ENCODE data around the gene DNAAF9.
"Not testable (repeated sequence)": the region's sequence is repeated elsewhere in the genome, so short reads cannot be mapped to it uniquely, and the experiment has no call there.

DNAAF9 gene

DNA sequence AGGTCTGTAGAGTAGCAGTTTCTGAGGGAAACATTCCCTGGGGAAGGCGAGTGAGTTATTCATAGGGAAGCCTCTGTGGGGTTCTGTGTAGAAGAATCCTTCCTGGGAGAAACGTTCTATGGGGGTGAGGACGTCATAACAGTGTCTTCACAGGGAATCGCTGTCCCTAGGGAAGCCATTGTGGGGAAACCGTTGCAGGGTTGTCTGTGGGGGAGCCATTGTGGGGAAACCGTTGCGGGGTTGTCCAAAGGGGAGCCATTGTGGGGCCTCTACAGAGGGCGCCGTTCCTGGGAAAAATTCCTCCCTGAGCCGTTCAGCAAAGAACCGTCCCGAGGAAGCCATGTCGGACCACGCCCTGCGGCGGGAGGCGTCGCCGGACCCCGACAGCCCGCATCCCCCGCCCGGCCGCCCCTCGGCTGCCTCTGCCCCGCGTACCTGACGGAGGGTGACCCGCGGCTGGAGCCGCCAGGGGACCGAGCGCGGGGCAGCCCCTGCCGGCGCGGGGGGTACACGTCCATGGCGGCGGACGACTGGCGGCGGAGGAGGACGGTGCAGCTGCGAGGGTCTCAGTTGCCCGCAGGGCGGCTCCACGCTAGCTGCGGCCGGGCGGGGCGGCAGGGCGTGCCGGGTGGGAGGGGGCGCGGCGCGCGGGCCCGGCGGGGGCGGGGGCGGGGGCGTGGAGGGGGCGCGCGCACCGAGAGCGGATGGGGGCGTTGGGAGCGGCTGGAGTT lies at the start of gene DNAAF9:
TSS of gene DNAAF9 (minus strand) at position 630 of the 731 bp plus-strand sequence. CDS start at position 518, 112 bp downstream.
- DNase-seq (ENCODE audit: low spot score): peak; percentile 64

- no peak for DNase-seq (ENCODE audit: low spot score)
These were observed 49.2 kb upstream of the DNAAF9 start for GRCh38 chr20:3456648-3457047.

GRCh38 chr20:3454831-3455230 lies 47.4 kb upstream of the DNAAF9 start:
- no peak for DNase-seq (ENCODE audit: low spot score)

DNA sequence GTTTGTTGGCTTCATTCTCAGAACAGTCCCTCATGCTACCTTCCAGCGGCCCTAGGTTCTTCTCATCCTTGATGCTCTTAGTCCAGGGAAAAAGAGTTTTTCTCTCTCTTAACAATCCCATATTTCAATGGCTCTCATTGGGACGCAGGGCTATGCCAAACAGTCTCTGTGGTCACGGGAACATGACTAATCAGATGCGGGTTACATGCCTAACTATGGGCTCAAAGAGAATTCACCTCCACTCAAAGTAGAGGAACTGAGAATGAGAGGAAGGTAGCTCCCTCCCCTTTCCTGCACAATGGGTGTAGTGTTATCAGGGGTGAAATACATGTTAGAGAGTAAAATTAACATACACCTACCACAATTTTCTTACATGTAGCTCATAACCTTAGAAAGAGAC lies 45.2 kb upstream of the DNAAF9 start:
- DNase-seq (ENCODE audit: low spot score): no peak

DNA sequence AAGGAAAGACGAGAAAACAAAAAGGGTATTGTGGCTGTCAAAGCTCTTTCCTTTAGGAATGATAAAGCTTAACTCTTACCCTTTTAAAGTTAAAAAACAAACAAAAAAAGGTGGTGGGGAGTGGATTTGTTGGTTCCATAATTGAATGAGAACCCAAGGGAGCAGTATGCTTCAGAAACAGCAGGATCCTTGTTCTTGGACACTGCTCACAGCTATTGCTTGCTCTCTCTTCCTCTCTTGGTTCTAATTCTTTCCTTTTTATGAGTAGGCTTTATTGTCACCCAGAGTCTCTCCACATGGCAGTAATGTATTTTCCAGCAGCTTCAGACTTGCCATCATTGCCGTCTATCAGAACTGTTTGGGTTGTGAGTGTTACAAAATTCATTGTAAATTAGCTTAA lies 44.7 kb upstream of the DNAAF9 start:
- no peak for DNase-seq (ENCODE audit: low spot score)

DNA sequence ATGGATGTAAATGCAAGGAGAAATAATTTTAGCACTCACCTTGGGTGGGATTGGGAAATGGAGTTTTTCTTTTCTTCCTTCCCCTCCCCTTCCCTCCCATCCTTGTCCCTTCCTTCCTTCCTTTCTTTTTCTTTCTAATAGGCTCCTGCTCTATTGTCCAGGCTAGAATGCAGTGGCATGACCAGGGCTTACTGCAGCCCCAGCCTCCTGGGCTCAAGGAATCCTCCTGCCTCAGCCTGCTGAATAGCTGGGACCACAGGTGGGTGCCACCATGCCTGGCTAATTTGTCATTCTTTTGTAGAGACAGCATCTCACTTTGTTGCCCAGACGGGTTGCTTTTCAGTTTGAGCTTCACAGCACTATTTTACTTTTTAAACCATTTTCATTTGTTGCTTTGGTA lies 41.9 kb upstream of the DNAAF9 start:
- DNase-seq (ENCODE audit: low spot score): no peak

GRCh38 chr20:3447321-3447720 lies 39.9 kb upstream of the DNAAF9 start:
- no peak for DNase-seq (ENCODE audit: low spot score)

DNA sequence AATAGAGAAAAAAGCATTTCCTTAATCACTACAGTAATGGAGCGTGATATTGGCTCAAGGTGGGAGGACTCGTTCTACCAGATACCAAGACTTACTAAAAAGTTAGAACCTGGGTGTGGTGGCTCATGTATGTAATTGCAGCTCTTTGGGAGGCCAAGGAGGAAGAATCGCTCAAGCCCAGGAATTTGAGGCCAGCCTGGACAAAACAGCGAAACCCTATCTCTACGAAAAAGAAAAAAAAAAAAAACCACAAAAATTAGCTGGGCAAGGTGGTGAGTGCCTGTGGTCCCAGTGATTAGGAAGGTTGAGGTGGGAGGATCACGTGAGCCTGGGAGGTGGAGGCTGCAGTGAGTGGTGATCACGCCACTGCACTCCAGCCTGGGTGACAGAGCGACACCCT lies 39.3 kb upstream of the DNAAF9 start:
- no peak for DNase-seq (ENCODE audit: low spot score)

DNA sequence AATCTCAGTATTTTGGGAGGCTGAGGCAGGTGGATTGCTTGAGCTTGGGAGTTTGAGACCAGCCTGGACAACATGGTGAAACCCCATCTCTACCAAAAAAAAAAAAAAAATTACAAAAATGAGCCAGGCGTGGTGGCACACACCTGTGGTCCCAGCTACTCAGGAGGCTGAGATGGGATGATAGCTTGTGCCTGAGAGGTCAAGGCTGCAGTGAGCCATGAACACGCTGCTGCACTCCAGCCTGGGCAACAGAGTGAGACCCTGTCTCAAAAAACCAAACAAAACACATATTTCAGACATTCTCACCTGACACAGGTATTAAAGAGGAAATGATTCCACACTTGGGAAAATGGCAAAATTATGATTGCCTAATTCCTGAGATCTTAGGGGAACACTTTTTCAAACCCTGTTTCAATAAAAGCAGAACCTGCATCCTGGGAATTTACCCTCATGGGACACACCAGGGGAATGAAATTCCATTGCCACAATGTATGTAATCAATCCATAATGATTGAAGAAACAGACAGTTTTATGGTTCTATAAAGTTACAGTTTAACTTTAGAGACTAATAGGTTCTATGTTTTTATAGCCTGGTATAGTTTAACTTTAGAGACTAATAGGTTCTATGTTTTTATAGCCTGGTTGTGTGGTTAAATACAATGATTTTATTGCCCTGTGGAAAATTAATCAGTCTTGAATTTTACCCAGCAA lies 29.6 kb upstream of the DNAAF9 start:
- DNase-seq (ENCODE audit: low spot score): no peak

DNA sequence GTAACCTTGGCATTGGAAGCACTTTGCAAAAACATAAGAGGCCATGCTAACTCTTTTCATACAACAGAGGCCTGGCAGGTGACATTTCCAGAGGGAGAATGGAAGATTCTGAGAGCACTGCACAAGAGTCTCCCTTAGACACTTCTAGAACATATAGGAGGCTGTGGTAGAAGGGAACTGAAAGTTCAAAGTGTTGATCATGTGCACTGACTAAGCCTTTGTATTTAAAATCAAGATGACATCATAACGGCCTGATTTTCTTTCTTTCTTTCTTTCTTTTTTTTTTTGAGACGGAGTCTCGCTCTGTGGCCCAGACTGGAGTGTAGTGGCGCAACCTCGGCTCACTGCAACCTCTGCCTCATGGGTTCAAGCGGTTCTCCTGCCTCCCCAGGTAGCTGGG lies 26.8 kb upstream of the DNAAF9 start:
- DNase-seq (ENCODE audit: low spot score): no peak

GRCh38 chr20:3433744-3434143 lies 26.3 kb upstream of the DNAAF9 start:
- no peak for DNase-seq (ENCODE audit: low spot score)

DNA sequence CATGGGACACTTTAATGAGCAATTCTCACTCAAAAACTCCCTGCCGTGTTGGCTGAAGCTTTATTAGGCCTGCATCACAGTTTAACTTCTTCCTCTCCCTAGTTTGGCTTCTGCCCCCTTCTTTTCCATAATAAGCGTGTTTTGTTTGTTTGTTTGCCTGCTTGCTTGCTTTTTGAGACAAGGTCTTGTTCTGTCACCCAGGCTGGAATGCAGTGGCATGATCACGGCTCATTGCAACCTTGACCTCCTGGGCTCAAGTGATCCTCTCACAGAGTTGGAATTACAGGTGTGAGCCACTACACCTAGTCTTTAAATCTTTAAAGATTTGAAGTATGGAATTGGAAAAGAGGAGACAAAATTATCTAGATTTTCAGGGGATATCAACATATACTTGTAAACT lies 25.4 kb upstream of the DNAAF9 start:
- DNase-seq (ENCODE audit: low spot score): no peak

DNA sequence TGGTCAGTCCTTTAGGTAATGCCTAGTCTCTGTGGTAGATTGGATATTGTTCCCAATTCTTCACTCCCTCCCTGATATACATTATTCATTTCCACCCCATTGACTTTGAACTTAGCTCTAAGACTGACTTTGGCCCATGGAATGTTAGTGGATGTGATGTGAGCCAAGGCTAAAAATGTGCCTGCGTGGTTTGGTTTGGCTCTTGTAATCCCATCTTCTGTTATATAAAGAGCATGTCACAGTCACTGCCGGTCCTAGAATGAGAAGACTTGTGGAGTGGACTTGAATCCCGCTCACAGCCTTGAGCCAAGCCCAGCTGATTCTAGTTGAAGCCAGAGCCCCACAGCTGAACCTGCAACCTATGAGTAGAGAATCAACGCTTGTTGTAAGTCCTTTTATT lies 23.6 kb upstream of the DNAAF9 start:
- no peak for DNase-seq (ENCODE audit: low spot score)

- DNase-seq (ENCODE audit: low spot score): no peak
These were observed 23.1 kb upstream of the DNAAF9 start for GRCh38 chr20:3430376-3431069.

DNA sequence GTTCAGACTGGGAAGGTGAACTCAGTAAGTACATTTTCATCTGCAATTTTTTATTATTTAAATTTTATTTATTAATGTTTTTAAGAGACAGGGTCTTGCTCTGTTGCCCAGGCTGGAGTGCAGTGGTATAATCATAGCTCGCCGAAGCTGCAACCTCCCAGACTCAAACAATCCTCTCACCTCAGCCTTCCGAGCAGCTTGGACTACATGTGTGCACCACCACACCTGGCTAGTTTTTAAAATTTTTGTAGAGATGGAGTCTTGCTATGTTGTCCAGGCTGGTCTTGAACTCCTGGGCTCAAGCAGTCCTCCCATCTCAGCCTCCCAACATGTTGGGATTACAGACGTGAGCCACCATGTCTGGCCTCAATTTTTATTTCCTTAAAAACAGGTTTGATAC lies 19.3 kb upstream of the DNAAF9 start:
- DNase-seq (ENCODE audit: low spot score): not testable (repeated sequence)

GRCh38 chr20:3423126-3423525 lies 15.7 kb upstream of the DNAAF9 start:
- no peak for DNase-seq (ENCODE audit: low spot score)

- no peak for DNase-seq (ENCODE audit: low spot score)
These were observed 14.5 kb upstream of the DNAAF9 start for GRCh38 chr20:3421985-3422384.

- peak; percentile 56 for DNase-seq (ENCODE audit: low spot score)
These were observed 12.8 kb upstream of the DNAAF9 start for GRCh38 chr20:3420211-3420707.

DNA sequence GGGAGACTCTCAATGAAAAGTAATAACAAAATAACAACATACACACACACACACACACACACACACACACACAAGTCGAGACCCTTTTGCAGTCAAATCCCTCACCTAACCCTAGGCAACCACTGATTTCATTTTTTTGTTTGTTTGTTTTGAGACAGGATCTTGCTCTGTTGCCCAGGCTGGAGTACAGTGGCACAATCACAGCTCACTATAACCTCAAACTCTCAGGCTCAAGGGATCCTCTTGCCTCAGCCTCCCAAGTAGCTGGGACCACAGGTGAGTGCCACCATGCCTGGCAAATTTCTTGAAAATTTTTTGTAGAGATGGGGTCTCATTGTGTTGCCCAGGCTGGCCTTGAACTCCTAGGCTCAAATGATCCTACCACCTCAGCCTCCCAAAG lies 10.7 kb upstream of the DNAAF9 start:
- DNase-seq (ENCODE audit: low spot score): not testable (repeated sequence)

GRCh38 chr20:3414122-3414521 lies 6.7 kb upstream of the DNAAF9 start:
- no peak for DNase-seq (ENCODE audit: low spot score)

DNA sequence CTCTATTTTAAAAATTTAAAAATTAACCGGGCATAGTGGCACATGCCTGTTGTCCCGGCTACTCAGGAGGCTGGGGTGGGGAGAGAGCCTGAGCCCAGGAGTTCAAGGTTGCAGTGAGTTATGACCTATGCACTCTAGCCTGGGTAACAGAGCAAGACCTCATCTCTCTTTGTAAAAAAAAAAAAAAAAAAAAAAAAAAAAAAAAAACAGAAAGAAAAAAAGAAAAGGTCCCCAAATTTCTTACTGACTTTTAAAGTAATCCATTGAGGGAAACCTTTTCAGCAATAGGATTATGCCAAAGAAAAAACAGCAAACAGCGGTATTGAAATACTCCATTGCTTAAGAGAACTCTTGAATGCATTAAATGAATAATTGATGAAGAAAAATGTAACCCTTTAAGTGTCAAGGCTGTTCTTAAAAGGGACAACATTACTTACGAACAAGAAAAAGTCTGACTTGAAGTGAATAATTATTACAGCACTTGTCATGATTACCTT lies 6.0 kb upstream of the DNAAF9 start:
- DNase-seq (ENCODE audit: low spot score): no peak

DNA sequence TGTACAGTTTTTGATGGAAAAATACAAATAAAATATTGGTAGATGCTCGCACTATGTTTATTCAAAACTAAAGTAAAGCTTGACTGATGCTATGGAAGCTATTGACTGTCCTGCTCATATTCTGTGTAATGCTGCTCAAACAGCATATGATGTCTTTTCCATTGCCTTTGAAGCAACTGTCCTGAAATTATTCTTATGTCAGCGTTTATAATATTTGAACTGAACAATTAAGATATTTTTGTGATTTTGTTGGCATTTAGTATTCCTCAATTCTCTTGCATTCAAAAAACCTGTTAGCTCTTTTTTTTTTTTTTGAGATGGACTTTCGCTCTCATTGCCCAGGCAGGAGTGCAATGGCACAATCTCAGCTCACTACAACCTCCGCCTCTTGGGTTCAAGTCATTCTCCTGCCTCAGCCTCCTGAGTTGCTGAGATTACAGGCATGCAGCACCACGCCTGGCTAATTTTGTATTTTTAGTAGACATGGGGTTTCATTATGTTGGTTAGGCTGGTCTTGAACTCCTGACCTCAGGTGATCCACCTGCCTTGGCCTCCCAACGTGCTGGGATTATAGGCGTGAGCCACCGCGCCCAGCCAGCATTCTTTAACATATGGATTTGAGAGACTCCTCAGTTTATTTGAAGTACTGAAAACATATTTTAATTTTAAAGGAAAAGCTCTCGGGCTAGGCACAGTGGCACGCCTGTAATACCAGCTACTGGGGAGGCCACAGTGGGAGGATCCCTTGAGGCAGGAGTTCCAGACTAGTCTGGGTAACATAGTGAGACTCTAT lies 5.3 kb upstream of the DNAAF9 start:
- DNase-seq (ENCODE audit: low spot score): no peak

Data from CD4-positive, alpha-beta T cell treated with Interleukin-15 for 4 hours (primary cell).